ENCODE data around the gene RGP1. TPM values are rescaled to one million over a fixed set of nuclear protein-coding genes. Genes with fewer than 3 reads are reported as not detected.

RGP1 gene
- total RNA-seq, 1 donor from 2014 or later = 27.2 TPM

- no peaks in the 10 kb centered on the region for H3K9me3 Mint-ChIP-seq (ENCODE audit: unreplicated experiment)
- peaks cover 96% of the 10 kb centered on the region for H4K20me1 ChIP-seq (ENCODE audit: insufficient read depth, low read length)
Observed at GRCh38 chr9:35718721-35719511, 30.2 kb upstream of the RGP1 start.

GRCh38 chr9:35719546-35719945 is 29.5 kb upstream of the RGP1 start:
- TF ChIP-seq, protein P1, sequence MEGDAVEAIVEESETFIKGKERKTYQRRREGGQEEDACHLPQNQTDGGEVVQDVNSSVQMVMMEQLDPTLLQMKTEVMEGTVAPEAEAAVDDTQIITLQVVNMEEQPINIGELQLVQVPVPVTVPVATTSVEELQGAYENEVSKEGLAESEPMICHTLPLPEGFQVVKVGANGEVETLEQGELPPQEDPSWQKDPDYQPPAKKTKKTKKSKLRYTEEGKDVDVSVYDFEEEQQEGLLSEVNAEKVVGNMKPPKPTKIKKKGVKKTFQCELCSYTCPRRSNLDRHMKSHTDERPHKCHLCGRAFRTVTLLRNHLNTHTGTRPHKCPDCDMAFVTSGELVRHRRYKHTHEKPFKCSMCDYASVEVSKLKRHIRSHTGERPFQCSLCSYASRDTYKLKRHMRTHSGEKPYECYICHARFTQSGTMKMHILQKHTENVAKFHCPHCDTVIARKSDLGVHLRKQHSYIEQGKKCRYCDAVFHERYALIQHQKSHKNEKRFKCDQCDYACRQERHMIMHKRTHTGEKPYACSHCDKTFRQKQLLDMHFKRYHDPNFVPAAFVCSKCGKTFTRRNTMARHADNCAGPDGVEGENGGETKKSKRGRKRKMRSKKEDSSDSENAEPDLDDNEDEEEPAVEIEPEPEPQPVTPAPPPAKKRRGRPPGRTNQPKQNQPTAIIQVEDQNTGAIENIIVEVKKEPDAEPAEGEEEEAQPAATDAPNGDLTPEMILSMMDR (IDR thresholded peaks at IDR 0.05; ENCODE audit: insufficient read depth, low read depth, low read length) = no peak
- no peak for TF ChIP-seq EZH2 (IDR thresholded peaks at IDR 0.05; ENCODE audit: insufficient read depth, low read length)
- Mint-ChIP-seq H3K4me3 (ENCODE audit: unreplicated experiment) (no peak overlapping the region), H3K27me3 (ENCODE audit: low read depth, unreplicated experiment) (no peaks in the 10 kb centered on the region), H3K4me1 (ENCODE audit: low read depth, unreplicated experiment) (peaks cover 14% of the 10 kb centered on the region), H3K27ac (ENCODE audit: unreplicated experiment) (no peak overlapping the region), H3K9me3 (ENCODE audit: unreplicated experiment) (no peaks in the 10 kb centered on the region), H3K36me3 (ENCODE audit: low read depth, unreplicated experiment) (peaks cover 51% of the 10 kb centered on the region)
- Histone ChIP-seq H3K4me3 (ENCODE audit: insufficient read depth, low read depth, low read length) (no peak overlapping the region), H3K9me3 (ENCODE audit: insufficient read depth, low read depth, low read length) (no peaks in the 10 kb centered on the region), H3K9ac (ENCODE audit: low read length) (no peak overlapping the region), H3K36me3 (ENCODE audit: insufficient read depth, low read length) (peaks cover 95% of the 10 kb centered on the region), H3K4me1 (ENCODE audit: insufficient read depth, low read length) (no peaks in the 10 kb centered on the region), H3K27ac (ENCODE audit: low read depth, low read length) (no peak overlapping the region), H2AFZ (ENCODE audit: low read depth, low read length) (no peak overlapping the region), H3K4me2 (ENCODE audit: low read length) (no peak overlapping the region), H4K20me1 (ENCODE audit: insufficient read depth, low read length) (peaks cover 96% of the 10 kb centered on the region), H3K79me2 (ENCODE audit: insufficient read depth, low read length) (peaks cover 92% of the 10 kb centered on the region), H3K27me3 (ENCODE audit: insufficient read depth, low read length) (no peaks in the 10 kb centered on the region)
- no peak for DNase-seq (ENCODE audit: low read depth)
- FAIRE-seq = no peak

More at GRCh38 chr9:35718721-35719511, 30.2 kb upstream of the RGP1 start:
- no peak overlapping the region for H3K4me3 ChIP-seq (ENCODE audit: insufficient read depth, low read depth, low read length)
- FAIRE-seq (no peak), DNase-seq (ENCODE audit: low read depth) (no peak)
- TF ChIP-seq, protein P1 (IDR thresholded peaks at IDR 0.05; ENCODE audit: insufficient read depth, low read depth, low read length) = no peak
- H3K9me3 ChIP-seq (ENCODE audit: insufficient read depth, low read depth, low read length) = no peaks in the 10 kb centered on the region
- H3K27ac Mint-ChIP-seq (ENCODE audit: unreplicated experiment) = no peak overlapping the region
- H3K9ac ChIP-seq (ENCODE audit: low read length) = no peak overlapping the region
- H3K4me1 Mint-ChIP-seq (ENCODE audit: low read depth, unreplicated experiment) = peaks cover 12% of the 10 kb centered on the region
- H3K4me3 Mint-ChIP-seq (ENCODE audit: unreplicated experiment) = no peak overlapping the region
- peaks cover 47% of the 10 kb centered on the region for H3K36me3 Mint-ChIP-seq (ENCODE audit: low read depth, unreplicated experiment)
- H3K27me3 Mint-ChIP-seq (ENCODE audit: low read depth, unreplicated experiment) = no peaks in the 10 kb centered on the region
- H3K36me3 ChIP-seq (ENCODE audit: insufficient read depth, low read length) = peaks cover 95% of the 10 kb centered on the region
- no peaks in the 10 kb centered on the region for H3K27me3 ChIP-seq (ENCODE audit: insufficient read depth, low read length)
- H3K27ac ChIP-seq (ENCODE audit: low read depth, low read length) = no peak overlapping the region
- H3K79me2 ChIP-seq (ENCODE audit: insufficient read depth, low read length) = peaks cover 92% of the 10 kb centered on the region
- H3K4me2 ChIP-seq (ENCODE audit: low read length) = no peak overlapping the region
- no peak overlapping the region for H2AFZ ChIP-seq (ENCODE audit: low read depth, low read length)
- no peaks in the 10 kb centered on the region for H3K4me1 ChIP-seq (ENCODE audit: insufficient read depth, low read length)

- H3K27ac Mint-ChIP-seq (ENCODE audit: unreplicated experiment) = peak overlapping the region; percentile 49
- Histone ChIP-seq H4K20me1 (ENCODE audit: insufficient read depth, low read length) (peaks cover 81% of the 10 kb centered on the region), H2AFZ (ENCODE audit: low read depth, low read length) (no peak overlapping the region), H3K27me3 (ENCODE audit: insufficient read depth, low read length) (no peaks in the 10 kb centered on the region), H3K4me3 (ENCODE audit: insufficient read depth, low read depth, low read length) (no peak overlapping the region), H3K4me1 (ENCODE audit: insufficient read depth, low read length) (peaks cover 23% of the 10 kb centered on the region), H3K36me3 (ENCODE audit: insufficient read depth, low read length) (peaks cover 71% of the 10 kb centered on the region), H3K9me3 (ENCODE audit: insufficient read depth, low read depth, low read length) (no peaks in the 10 kb centered on the region), H3K79me2 (ENCODE audit: insufficient read depth, low read length) (peaks cover 96% of the 10 kb centered on the region), H3K9ac (ENCODE audit: low read length) (no peak overlapping the region), H3K27ac (ENCODE audit: low read depth, low read length) (no peak overlapping the region), H3K4me2 (ENCODE audit: low read length) (no peak overlapping the region)
- peaks cover 4% of the 10 kb centered on the region for H3K4me1 Mint-ChIP-seq (ENCODE audit: low read depth, unreplicated experiment)
- H3K9me3 Mint-ChIP-seq (ENCODE audit: unreplicated experiment) = no peaks in the 10 kb centered on the region
- H3K36me3 Mint-ChIP-seq (ENCODE audit: low read depth, unreplicated experiment) = peaks cover 41% of the 10 kb centered on the region
- H3K27me3 Mint-ChIP-seq (ENCODE audit: low read depth, unreplicated experiment) = no peaks in the 10 kb centered on the region
- H3K4me3 Mint-ChIP-seq (ENCODE audit: unreplicated experiment) = no peak overlapping the region
- TF ChIP-seq EZH2 (IDR thresholded peaks at IDR 0.05; ENCODE audit: insufficient read depth, low read length) = no peak
- TF ChIP-seq, protein P1 (IDR thresholded peaks at IDR 0.05; ENCODE audit: insufficient read depth, low read depth, low read length) = no peak
- FAIRE-seq = no peak
- DNase-seq (ENCODE audit: low read depth) = no peak
Observed at GRCh38 chr9:35723426-35723825, 25.7 kb upstream of the RGP1 start.

Measured in astrocyte (in vitro differentiated cells and primary cell).